K562 (cell line): ENCODE measurements around the gene TMED6. TPM values are rescaled to one million over a fixed set of nuclear protein-coding genes. Genes with fewer than 3 reads are reported as not detected.

Experiments used
- E2F1 ChIP-seq: sonication (generic); formaldehyde crosslinking; IDR thresholded peaks from 2 replicates; pipeline ENCODE4 v1.8.1; 2023; ENCODE audit warnings: mild to moderate bottlenecking, missing genetic modification reagents, moderate library complexity
- ELF2 ChIP-seq: fragments of 250-450 bp; sonication (Bioruptor Pico); IDR thresholded peaks from 2 replicates; pipeline ENCODE4 v1.5.0; 2021; ENCODE audit warnings: mild to moderate bottlenecking
- FOXP1 ChIP-seq: sonication (generic); formaldehyde crosslinking; IDR thresholded peaks from 2 replicates; pipeline ENCODE4 v1.8.0; 2022; ENCODE audit warnings: mild to moderate bottlenecking, missing genetic modification reagents
- NCOA4 ChIP-seq: fragments of 450-650 bp; IDR thresholded peaks from 2 replicates; pipeline ENCODE4 v1.6.1; 2018; ENCODE audit warnings: mild to moderate bottlenecking; ENCODE audit not compliant: partially characterized antibody
- RFX1 ChIP-seq: fragments of 450-650 bp; IDR thresholded peaks from 2 replicates; pipeline ENCODE4 v1.6.1; 2016; ENCODE audit warnings: mild to moderate bottlenecking, moderate library complexity
- SMARCA4 ChIP-seq: fragments of 450-650 bp; IDR thresholded peaks from 2 replicates; pipeline ENCODE4 v1.6.1; 2016
- USF1 ChIP-seq: sonication (generic); formaldehyde crosslinking; IDR thresholded peaks from 2 replicates; pipeline ENCODE4 v1.9.0; 2022; ENCODE audit warnings: mild to moderate bottlenecking, missing genetic modification reagents
- ZBTB40 ChIP-seq, 2 experiments: fragments of 450-650 bp in 1 of 2; sonication (generic) in 1 of 2; formaldehyde crosslinking in 1 of 2; IDR thresholded peaks; 2 replicates each; pipeline versions ENCODE4 v1.7.1 to v1.9.0; 2016 to 2022; ENCODE audit warnings: inconsistent platforms in 1 of 2, mild to moderate bottlenecking in 1 of 2, missing genetic modification reagents in 1 of 2
- ZNF140 ChIP-seq: fragments of 250-450 bp; sonication (Bioruptor Pico); IDR thresholded peaks from 2 replicates; pipeline ENCODE4 v1.8.0; 2021; ENCODE audit warnings: moderate library complexity, mild to moderate bottlenecking, inconsistent platforms
- ZNF253 ChIP-seq: fragments of 250-450 bp; sonication (Bioruptor Pico); conservative IDR thresholded peaks from 2 replicates; pipeline ENCODE4 v1.6.1; 2021; ENCODE audit warnings: mild to moderate bottlenecking
- ZNF518B ChIP-seq: fragments of 250-450 bp; sonication (Bioruptor Pico); IDR thresholded peaks from 2 replicates; pipeline ENCODE4 v1.5.0; 2021; ENCODE audit warnings: mild to moderate bottlenecking, moderate library complexity
- ZNF695 ChIP-seq: fragments of 450-650 bp; formaldehyde crosslinking; IDR thresholded peaks from 2 replicates; pipeline ENCODE4 v1.4.0; 2020; ENCODE audit warnings: mild to moderate bottlenecking, moderate library complexity
- polyA plus RNA-seq, 8 experiments: library from polyadenylated mRNA; depleted of rRNA in 4 of 8; stranded (reverse) in 5 of 8; unstranded in 3 of 8; fragments of >200 nt; fragmentation: Nextera tagmentation in 2 of 8; fragmentation: Illumina TruSeq in 1 of 8; extraction: Ambion mirVana in 2 of 8; extraction: Trizol in 1 of 8; gene quantifications; 2 replicates each; pipeline versions ENCODE4 v1.2.1 to v1.2.3, GENCODE V29; 2011 to 2014; ENCODE audit warnings: inconsistent platforms in 1 of 8, missing spikeins in 1 of 8
- total RNA-seq, 7 experiments: library from RNA; depleted of rRNA in 6 of 7; stranded (reverse); fragments of >200 nt in 6 of 7; fragmentation: Illumina TruSeq in 2 of 7; extraction: Trizol in 2 of 7; gene quantifications; 2 replicates each; pipeline versions ENCODE4 v1.2.1 to v1.2.3, GENCODE V29; 2011 to 2021; ENCODE audit warnings: low replicate concordance in 1 of 7

The TMED6 gene
- total and polyA plus RNA-seq, 9 of the 15 experiments (the other 6 are each of a cell fraction or from before 2014, with no cell fraction given), result 0.14 to 0.45 (median 0.25) TPM; not detected in 2

GRCh38 chr16:69330286-69331109 lies 21.1 kb downstream of the TMED6 start, which contains the start of gene PDF (continued):
- TF ChIP-seq ZBTB40 (IDR thresholded peaks at IDR 0.05) (peak; percentile 85), ZBTB40 (CRISPR knock-in tag; IDR thresholded peaks at IDR 0.05) (no peak), ZNF140 (CRISPR knock-in tag) (no peak), USF1 (CRISPR knock-in tag) (no peak), FOXP1 (no peak), ELF2 (CRISPR knock-in tag) (peak; percentile 72; the same call in 1 of the 2 replicates), ZNF695 (CRISPR knock-in tag) (no peak), NCOA4 (no peak), RFX1 (no peak), E2F1 (CRISPR knock-in tag) (peak; percentile 88), ZNF253 (CRISPR knock-in tag) (no peak), ZNF518B (no peak), SMARCA4 (no peak)
